HG03460 (cell line): ENCODE data around the gene OVCA2.
A peak's percentile ranks its signal among the peaks of the same experiment; 100 is the strongest.

ENCODE experiments used
- ATAC-seq: cut with Tn5 transposase; IDR thresholded peaks from one replicate; pipeline ENCODE4 v1.9.1; 2021; ENCODE audit not compliant: unreplicated experiment

Gene OVCA2

DNA sequence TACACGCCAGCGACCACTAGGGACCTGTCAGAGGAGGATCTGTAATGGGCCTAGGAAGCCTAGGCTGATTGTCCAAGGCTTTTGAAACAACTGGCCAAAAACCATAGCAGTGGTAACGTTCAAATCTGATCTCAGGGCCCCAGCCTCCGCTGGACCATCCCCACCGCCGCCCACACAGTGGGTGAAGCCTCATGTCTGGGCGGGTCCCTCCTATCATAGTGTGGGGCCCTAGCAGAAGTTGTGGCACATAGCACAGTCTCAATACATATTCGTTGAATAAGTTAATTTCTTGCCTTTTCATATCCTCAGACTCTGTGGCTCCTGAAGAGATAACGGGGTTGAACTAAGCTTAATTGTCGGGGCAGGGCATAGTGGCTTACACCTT lies 11.1 kb upstream of the OVCA2 start:
- no peak for ATAC-seq

GRCh38 chr17:2033153-2033552 lies 8.7 kb upstream of the OVCA2 start:
- no peak for ATAC-seq

- no peak for ATAC-seq
Measured at GRCh38 chr17:2034157-2034556, 7.7 kb upstream of the OVCA2 start.

- no peak for ATAC-seq
Measured at GRCh38 chr17:2034806-2035540, 6.8 kb upstream of the OVCA2 start.

- ATAC-seq = no peak
Measured at GRCh38 chr17:2035541-2036488, 6.0 kb upstream of the OVCA2 start.

- no peak for ATAC-seq
Measured at GRCh38 chr17:2037155-2037554, 4.7 kb upstream of the OVCA2 start.

DNA sequence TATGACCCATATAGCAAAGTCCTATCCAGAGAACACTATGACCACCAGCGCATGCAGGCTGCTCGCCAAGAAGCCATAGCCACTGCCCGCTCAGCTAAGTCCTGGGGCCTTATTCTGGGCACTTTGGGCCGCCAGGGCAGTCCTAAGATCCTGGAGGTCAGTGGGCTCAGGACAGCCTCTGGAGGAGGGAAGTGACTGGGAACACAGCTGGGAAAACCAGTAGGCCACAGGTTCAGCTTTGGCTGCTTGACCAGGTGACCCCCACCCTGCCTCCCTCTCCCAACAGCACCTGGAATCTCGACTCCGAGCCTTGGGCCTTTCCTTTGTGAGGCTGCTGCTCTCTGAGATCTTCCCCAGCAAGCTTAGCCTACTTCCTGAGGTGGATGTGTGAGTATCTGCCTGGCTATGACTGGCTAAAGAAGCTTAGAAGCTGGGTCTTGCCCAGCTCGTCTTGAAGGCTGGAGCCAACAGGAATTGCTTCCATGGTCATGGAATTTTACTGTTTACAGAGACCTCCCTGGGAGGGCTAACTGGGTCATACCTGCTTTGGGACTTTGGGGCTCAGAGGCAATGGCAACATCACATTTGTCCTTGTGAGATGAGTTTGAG lies 1.5 kb upstream of the OVCA2 start:
- no peak for ATAC-seq

DNA sequence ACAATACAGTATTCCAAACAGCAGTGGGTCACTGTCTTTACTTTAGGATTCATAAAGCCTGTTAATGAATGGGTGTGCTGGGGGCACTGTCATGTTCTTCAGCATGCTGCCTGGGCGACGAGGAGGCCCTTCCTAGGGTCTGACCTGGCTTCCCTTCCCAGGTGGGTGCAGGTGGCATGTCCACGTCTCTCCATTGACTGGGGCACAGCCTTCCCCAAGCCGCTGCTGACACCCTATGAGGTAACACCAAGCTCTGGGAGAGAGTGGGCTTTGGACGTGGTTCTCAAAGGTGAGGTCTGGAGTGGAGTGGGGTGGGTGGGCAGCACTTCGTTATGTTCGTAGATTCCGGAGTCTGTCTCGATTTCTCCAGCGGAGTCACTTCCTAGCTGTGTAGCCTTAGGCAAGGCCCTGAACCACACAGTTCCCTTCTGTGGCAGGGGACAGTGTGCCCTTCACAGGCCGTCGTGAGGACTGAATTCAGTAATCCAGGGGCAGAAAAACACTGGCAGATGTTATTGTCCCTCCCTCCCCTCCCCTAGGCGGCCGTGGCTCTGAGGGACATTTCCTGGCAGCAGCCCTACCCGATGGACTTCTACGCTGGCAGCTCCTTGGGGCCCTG lies 771 bp upstream of the OVCA2 start:
- ATAC-seq = no peak

DNA sequence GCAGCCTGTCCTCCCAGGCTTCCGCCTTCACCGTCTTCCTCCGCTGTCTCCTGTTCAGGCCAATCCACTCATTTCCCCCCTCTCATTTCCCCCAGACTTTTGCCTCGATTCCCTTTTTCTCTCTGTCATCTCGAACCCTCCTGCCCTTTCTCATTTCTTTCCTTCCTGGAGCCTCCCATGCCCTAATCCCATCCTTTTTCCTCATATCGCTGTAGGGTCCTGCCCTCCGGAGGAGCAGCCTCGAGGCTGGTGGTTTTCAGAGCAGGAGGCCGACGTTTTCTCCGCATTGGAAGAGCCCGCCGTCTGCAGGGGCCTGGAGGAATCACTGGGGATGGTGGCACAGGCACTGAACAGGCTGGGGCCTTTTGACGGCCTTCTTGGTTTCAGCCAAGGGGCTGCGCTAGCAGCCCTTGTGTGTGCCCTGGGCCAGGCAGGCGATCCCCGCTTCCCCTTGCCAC lies 597 bp downstream of the OVCA2 start:
- ATAC-seq = no peak

DNA sequence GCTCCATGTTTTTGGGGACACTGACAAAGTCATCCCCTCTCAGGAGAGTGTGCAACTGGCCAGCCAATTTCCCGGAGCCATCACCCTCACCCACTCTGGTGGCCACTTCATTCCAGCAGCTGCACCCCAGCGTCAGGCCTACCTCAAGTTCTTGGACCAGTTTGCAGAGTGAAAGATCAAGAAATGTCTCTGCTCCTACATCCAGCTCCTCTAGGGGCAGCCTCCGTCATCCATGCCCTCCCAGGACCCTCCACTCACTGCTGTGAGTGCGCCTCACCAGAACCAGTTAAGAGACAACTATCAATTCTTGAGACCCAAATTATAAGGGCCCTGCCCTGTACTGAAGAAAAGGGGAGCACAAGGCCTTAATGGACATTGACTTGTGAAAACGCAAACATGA lies 1.1 kb downstream of the OVCA2 start:
- no peak for ATAC-seq

DNA sequence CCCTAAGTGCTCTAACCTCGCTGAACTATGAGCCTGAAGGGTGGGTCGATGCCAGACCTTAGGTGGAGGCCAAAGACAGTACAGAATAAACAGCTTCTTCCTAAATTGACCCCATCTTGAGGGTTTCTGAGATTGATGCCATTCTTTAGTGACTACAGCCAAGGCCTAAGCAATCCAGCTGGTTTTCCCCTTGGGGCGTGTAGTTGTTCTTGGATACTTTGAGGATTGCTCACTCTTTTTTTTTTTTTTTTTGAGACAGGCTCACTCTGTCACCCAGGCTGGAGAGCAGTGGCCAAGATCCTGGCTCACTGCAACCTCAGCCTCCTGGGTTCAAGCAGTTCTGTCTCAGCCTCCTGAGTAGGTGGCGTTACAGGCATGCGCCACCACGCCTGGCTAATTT lies 2.0 kb downstream of the OVCA2 start:
- ATAC-seq = no peak

- no peak for ATAC-seq
Measured at GRCh38 chr17:2044263-2044894, 2.6 kb downstream of the OVCA2 start.

DNA sequence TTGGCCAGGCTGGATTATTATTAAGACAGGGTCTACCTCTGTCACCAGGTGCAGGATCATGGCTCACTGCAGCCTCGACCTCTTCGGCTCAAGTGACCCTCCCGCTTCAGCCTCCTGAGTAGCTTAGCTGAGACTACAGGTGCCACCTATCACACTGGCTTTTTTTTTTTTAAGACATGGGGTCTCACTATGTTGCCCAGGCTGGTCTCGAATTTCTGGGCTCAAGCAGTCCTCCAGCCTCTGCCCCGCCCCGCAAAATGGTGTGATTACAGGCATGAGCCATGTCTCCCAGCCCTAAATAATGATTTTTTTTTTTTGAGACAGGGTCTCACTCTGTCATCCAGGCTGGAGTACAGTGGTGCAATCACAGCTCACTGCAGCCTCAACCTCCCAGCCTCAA lies 5.8 kb downstream of the OVCA2 start:
- no peak for ATAC-seq

DNA sequence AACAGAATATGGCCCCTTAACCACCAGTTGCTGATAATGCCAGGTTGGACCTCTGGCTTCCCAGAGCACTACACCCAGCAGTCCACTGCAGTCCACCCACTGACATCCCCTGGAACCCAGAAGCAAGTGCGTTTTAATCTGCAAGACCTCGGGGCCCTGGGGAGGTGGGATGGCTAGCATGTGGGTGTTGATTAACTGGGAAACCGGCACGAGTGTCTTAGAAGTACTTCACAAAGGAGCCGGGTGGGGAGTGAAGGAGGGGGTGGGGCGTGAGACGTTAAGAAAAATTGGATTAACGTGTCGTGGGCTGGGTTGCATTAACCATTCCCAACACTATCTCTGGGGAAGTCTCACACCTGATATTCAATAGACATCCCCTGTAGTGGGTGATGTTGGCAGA lies 7.0 kb downstream of the OVCA2 start:
- ATAC-seq = no peak

DNA sequence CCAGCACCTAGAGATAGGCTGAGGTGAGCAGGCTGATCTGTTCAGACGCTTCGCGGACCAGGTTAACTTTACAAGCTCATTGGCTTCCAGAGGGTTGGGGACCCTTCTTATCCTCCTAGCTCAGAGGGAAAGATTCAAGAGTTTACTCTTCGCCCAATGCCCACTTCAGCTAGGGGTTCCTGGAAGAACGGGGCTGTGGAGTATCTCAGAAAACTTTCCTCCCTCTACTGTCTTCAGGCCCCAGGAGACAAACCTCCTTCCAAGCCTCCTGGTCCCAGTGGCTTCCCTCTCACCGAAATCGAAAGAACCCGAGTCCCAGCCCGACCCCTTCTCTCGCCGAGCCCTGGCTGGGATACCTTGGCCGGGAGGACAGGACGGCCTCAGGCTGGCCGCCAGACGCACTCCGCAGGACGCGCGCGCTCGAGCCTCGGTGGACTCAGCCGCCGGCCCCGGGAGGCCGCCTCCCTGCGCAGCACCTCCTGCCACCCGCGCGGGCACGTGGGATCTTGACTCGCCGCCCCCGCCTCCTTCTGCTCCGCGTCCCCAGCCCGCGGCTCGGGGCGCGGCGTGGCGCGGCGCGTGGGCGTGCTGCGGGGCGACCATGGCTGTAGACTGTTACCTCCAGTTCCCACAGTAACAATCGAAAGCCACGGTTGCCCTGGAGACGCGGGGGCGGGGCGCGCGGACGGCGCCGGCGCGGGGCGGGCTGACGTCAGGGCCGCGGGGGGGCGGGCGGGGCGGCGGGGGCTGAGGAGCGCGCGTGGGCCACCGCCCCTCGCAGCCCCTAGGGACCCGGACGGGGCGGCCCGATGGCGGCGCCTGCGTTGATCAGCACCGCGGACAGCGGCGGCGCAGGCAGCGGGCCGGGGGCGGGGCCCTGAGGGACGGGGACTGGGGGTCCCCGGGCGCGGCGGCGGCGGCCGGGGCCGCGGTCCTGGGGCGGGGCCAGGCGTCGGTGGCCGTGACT lies 7.8 kb downstream of the OVCA2 start:
- peak; percentile 55 for ATAC-seq

DNA sequence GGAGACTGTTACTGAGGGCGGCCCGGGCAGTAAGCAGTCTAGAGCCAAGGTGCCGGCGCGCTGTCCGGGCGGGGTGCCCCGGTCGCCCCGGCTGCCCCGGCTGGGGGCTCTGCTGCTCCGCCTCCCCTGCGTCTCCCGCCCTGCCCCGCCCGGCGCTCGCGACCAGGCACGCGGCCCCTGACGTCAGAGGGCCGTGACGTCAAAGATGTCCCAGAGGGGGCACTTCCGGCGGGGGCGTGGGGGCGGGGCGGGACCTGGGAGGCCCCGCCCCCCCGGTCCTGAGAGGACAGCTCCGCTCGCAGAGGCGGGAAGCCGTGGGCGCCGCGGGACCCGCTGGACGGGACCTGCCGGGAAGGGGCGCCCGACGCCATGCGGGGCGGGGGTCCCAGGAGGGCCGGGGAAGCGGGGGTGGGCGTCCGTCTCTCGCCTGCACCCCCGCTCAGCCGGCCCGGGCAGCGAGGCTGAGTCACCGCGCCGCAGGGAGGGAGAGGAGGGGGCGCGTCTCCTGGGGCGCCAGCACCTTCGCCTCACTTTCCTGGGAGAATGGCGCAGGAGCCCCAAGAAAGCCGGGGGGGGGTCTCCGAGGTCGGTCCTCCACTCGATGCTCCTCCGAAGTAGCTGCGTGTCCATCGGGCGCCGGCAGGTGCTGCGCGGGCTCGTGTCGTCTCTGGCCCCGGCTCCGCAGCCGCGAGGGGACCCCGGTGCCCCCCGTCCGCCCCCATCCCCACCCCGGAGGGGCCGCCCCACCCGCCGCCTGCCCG lies 8.7 kb downstream of the OVCA2 start:
- peak; percentile 6 for ATAC-seq

- no peak for ATAC-seq
Measured at GRCh38 chr17:2051061-2051932, 9.5 kb downstream of the OVCA2 start.
